H1 (cell line): Measurements from ENCODE around the gene PSMD12. TPM values are rescaled to one million over a fixed set of nuclear protein-coding genes. Genes with fewer than 3 reads are reported as not detected.

Experiments
- CTCF ChIA-PET: fragments of 300-600 bp; sonication (Branson Sonifier 250); formaldehyde crosslinking; loops from one replicate; lab custom pipeline; 2021; ENCODE audit not compliant: partially characterized antibody; lab: Charles Lee
- POLR2A ChIA-PET: fragments of 300-600 bp; sonication (Branson Sonifier 250); formaldehyde crosslinking; loops from one replicate; lab custom pipeline; 2021; ENCODE audit warnings: inconsistent platforms; ENCODE audit not compliant: partially characterized antibody; lab: Charles Lee
- DNase-seq, 2 experiments: peaks; one replicate each; pipeline versions ENCODE4 v3.0.0 to v3.0.0-alpha.2; 2010 to 2022; ENCODE audit warnings: low spot score in 2 of 2, low read depth in 1 of 2, mixed read lengths in 1 of 2
- FAIRE-seq: peaks from 2 replicates; lab custom pipeline; 2011; peaks lifted over from hg19 to GRCh38; lab: Jason Lieb, UNC
- H2AFZ ChIP-seq: 2 replicates; pipeline ENCODE4 v1.8.1; 2012; ENCODE audit warnings: low read length, inconsistent platforms
- H2AK5ac ChIP-seq: 2 replicates; pipeline ENCODE4 v1.6.1; 2013; ENCODE audit warnings: low read depth, low read length
- H2BK120ac ChIP-seq: replicated peaks from 2 replicates; pipeline ENCODE3; 2013; ENCODE audit warnings: low read depth, low read length, inconsistent platforms
- H2BK12ac ChIP-seq: 2 replicates; pipeline ENCODE4 v1.6.1; 2013; ENCODE audit warnings: low read depth, low read length
- H2BK15ac ChIP-seq: 2 replicates; pipeline ENCODE4 v1.6.1; 2013; ENCODE audit warnings: low read length
- H2BK20ac ChIP-seq: 2 replicates; pipeline ENCODE4 v1.6.1; 2013; ENCODE audit warnings: low read length
- H2BK5ac ChIP-seq: 2 replicates; pipeline ENCODE4 v1.6.1; 2013; ENCODE audit warnings: low read depth, low read length
- H3K14ac ChIP-seq: 2 replicates; pipeline ENCODE4 v1.6.1; 2013; ENCODE audit warnings: inconsistent platforms; ENCODE audit not compliant: insufficient read length
- H3K18ac ChIP-seq: 2 replicates; pipeline ENCODE4 v1.6.1; 2013; ENCODE audit warnings: low read length; ENCODE audit errors: extremely low read depth
- H3K23ac ChIP-seq: 2 replicates; pipeline ENCODE4 v1.6.1; 2013; ENCODE audit warnings: inconsistent platforms; ENCODE audit not compliant: insufficient read length
- H3K23me2 ChIP-seq: 2 replicates; pipeline ENCODE4 v1.6.1; 2013; ENCODE audit warnings: low read depth, low read length
- H3K27ac ChIP-seq: 2 replicates; pipeline ENCODE4 v1.6.1; 2011; ENCODE audit warnings: low read depth, low read length, inconsistent platforms
- H3K27me3 ChIP-seq, 4 experiments: replicated peaks in 1 of 4; 1 replicate in 1 of 4; 2 replicates in 3 of 4; pipeline versions ENCODE4 v1.6.1 to v1.8.1; 2011 to 2013; ENCODE audit warnings: low read length in 3 of 4, mild to moderate bottlenecking in 3 of 4, inconsistent platforms in 2 of 4, mixed read lengths in 2 of 4, moderate library complexity in 1 of 4; ENCODE audit not compliant: control insufficient read depth in 3 of 4, insufficient read depth in 3 of 4; ENCODE audit errors: extremely low read depth in 1 of 4
- H3K36me3 ChIP-seq, 4 experiments: 2 replicates each; pipeline versions ENCODE4 v1.6.1 to v1.8.1; 2011 to 2013; ENCODE audit warnings: mild to moderate bottlenecking in 4 of 4, low read length in 3 of 4, moderate library complexity in 2 of 4, control low read depth in 1 of 4, inconsistent platforms in 1 of 4; ENCODE audit not compliant: insufficient read depth in 4 of 4, control insufficient read depth in 2 of 4
- H3K4ac ChIP-seq: replicated peaks from 2 replicates; pipeline ENCODE3; 2013; ENCODE audit warnings: low read length, low read depth, mixed read lengths, inconsistent platforms; ENCODE audit not compliant: insufficient read length
- H3K4me1 ChIP-seq, 4 experiments: replicated peaks in 1 of 4; 1 replicate in 1 of 4; 2 replicates in 3 of 4; pipeline versions ENCODE4 v1.6.1 to v1.8.1; 2011 to 2013; ENCODE audit warnings: low read length in 3 of 4, inconsistent platforms in 2 of 4, mixed read lengths in 1 of 4; ENCODE audit not compliant: insufficient read depth in 4 of 4, control insufficient read depth in 3 of 4
- H3K4me2 ChIP-seq, 2 experiments: 2 replicates each; pipeline versions ENCODE4 v1.6.1 to v1.8.1; 2011 to 2013; ENCODE audit warnings: low read depth in 2 of 2, low read length in 2 of 2, control low read depth in 1 of 2, inconsistent platforms in 1 of 2, mild to moderate bottlenecking in 1 of 2; ENCODE audit not compliant: insufficient read depth in 1 of 2
- H3K4me3 ChIP-seq, 4 experiments: fragments of 200-600, 300-600 bp in 1 of 4; sonication (generic), shearing (Covaris generic), sonication (Bioruptor Twin) in 1 of 4; 2 replicates each; pipeline versions ENCODE4 v1.5.1 to v1.8.1; 2011 to 2016; ENCODE audit warnings: low read length in 4 of 4, low read depth in 3 of 4, control low read depth in 2 of 4, inconsistent platforms in 2 of 4, mild to moderate bottlenecking in 2 of 4, mixed read lengths in 1 of 4, moderate library complexity in 1 of 4; ENCODE audit not compliant: insufficient read depth in 2 of 4; ENCODE audit errors: extremely low read depth in 1 of 4
- H3K56ac ChIP-seq: replicated peaks from 2 replicates; pipeline ENCODE3; 2013; ENCODE audit warnings: low read depth, mild to moderate bottlenecking, mixed read lengths, low read length, inconsistent platforms; ENCODE audit not compliant: insufficient read length
- H3K79me1 ChIP-seq: 2 replicates; pipeline ENCODE4 v1.6.1; 2013; ENCODE audit warnings: low read depth, low read length, control low read depth
- H3K79me2 ChIP-seq, 2 experiments: 2 replicates each; pipeline versions ENCODE4 v1.6.1 to v1.8.1; 2012 to 2013; ENCODE audit warnings: low read length in 2 of 2, mild to moderate bottlenecking in 2 of 2, inconsistent platforms in 1 of 2; ENCODE audit not compliant: insufficient read depth in 2 of 2, control insufficient read depth in 1 of 2
- H3K9ac ChIP-seq, 4 experiments: replicated peaks in 1 of 4; 1 replicate in 1 of 4; 2 replicates in 3 of 4; pipeline versions ENCODE4 v1.6.1 to v1.8.1; 2011 to 2013; ENCODE audit warnings: low read depth in 3 of 4, low read length in 3 of 4, control low read depth in 2 of 4, mild to moderate bottlenecking in 2 of 4, moderate library complexity in 2 of 4, inconsistent platforms in 1 of 4; ENCODE audit errors: extremely low read depth in 1 of 4
- H3K9me3 ChIP-seq, 2 experiments: 2 replicates each; pipeline versions ENCODE4 v1.6.1 to v1.8.1; 2012 to 2013; ENCODE audit warnings: mild to moderate bottlenecking in 2 of 2, moderate library complexity in 2 of 2, control low read depth in 1 of 2, inconsistent platforms in 1 of 2, low read depth in 1 of 2, low read length in 1 of 2, mixed read lengths in 1 of 2; ENCODE audit not compliant: insufficient read depth in 2 of 2
- H4K20me1 ChIP-seq, 2 experiments: replicated peaks in 1 of 2; 2 replicates each; pipeline versions ENCODE3 to v1.8.1; 2011 to 2013; ENCODE audit warnings: inconsistent platforms in 2 of 2, low read length in 2 of 2, mild to moderate bottlenecking in 1 of 2; ENCODE audit not compliant: insufficient read depth in 2 of 2, control insufficient read depth in 1 of 2
- H4K5ac ChIP-seq: 2 replicates; pipeline ENCODE4 v1.6.1; 2013; ENCODE audit warnings: low read length, low read depth, mixed read lengths, inconsistent platforms; ENCODE audit not compliant: insufficient read length
- H4K8ac ChIP-seq: 2 replicates; pipeline ENCODE4 v1.8.0; 2013; ENCODE audit warnings: mild to moderate bottlenecking, moderate library complexity, low read length, inconsistent platforms; ENCODE audit not compliant: insufficient read depth; ENCODE audit errors: extremely low read depth
- H4K91ac ChIP-seq: replicated peaks from 2 replicates; pipeline ENCODE3; 2013; ENCODE audit warnings: low read length, mixed read lengths, inconsistent platforms; ENCODE audit not compliant: insufficient read length
- CHD1 ChIP-seq: IDR thresholded peaks from 2 replicates; pipeline ENCODE4 v1.6.1; 2012; ENCODE audit warnings: low read depth, low read length, improper control_type of control experiment
- SRF ChIP-seq: IDR thresholded peaks from 2 replicates; pipeline ENCODE4 v1.6.1; 2011; ENCODE audit warnings: mild to moderate bottlenecking, low read depth, low read length, moderate library complexity
- WGBS, 2 experiments: shearing (Covaris generic) in 1 of 2; methylation state at CpG; one replicate each; pipeline versions ENCODE4 v1.1.6 to v1.1.7; 2013 to 2015; ENCODE audit warnings: low lambda C conversion rate in 2 of 2, mixed read lengths in 2 of 2, inconsistent platforms in 1 of 2, low coverage in 1 of 2, missing lambda C conversion rate in 1 of 2; ENCODE audit not compliant: insufficient replicate concordance in 2 of 2, insufficient coverage in 1 of 2, insufficient read length in 1 of 2; ENCODE audit errors: extremely low coverage in 1 of 2, missing lambda C conversion rate in 1 of 2; 5-methylcytosine and 5-hydroxymethylcytosine counted together
- polyA plus RNA-seq, 7 experiments: library from polyadenylated mRNA; depleted of rRNA in 3 of 7; stranded (reverse) in 5 of 7; unstranded in 2 of 7; fragments of >200 nt in 5 of 7; fragments of 200-250 nt in 2 of 7; gene quantifications; 1 replicate in 5 of 7; 2 replicates in 1 of 7; 4 replicates in 1 of 7; pipeline versions ENCODE4 v1.2.1 to v1.2.3, GENCODE V29; 2011 to 2013; ENCODE audit warnings: missing spikeins in 2 of 7, mixed read lengths in 2 of 7
- total RNA-seq: library from RNA; stranded (reverse); fragmentation: NEBNext Ultra II Directional; extraction: Animal tissue kit (Norgen Biotek cat#: 25700); gene quantifications from 2 replicates; pipeline ENCODE4 v1.2.1, GENCODE V29; 2021

Gene PSMD12
- total and polyA plus RNA-seq, 2 of the 8 experiments (the other 6 are each of a cell fraction or from before 2014, with no cell fraction given) = 14.0 to 82.4 TPM

DNA sequence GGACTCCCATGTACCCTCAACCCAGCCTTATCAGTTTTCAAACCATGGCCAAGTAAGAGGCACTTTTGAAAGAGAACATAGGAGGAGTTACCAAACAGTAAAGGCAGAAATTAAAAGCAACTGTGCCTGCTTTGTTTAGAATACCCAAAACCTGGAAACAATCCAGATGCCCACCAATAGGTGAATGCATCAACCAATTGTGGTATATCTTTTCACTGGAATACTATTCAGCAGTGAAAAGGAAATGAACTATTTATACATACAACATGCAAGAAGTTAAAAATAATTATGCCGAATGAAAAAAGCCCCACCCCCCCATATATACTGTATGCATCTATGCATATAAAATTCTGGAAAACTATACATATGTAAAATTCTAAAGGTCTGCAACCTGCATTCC, 47.8 kb upstream of the PSMD12 start:
- Histone ChIP-seq H2BK15ac (no peak overlapping the region), H3K23me2 (no peaks in the 10 kb centered on the region), H3K9ac (no peak overlapping the region), H3K4me1 (no peaks in the 10 kb centered on the region), H4K91ac (no peak overlapping the region), H2BK120ac (no peak overlapping the region), H3K79me2 (peaks cover 13 to 79% of the 10 kb centered on the region in 2 experiments), H3K4me2 (no peak overlapping the region), H3K4me3 (no peak overlapping the region), H3K36me3 (no peaks in the 10 kb centered on the region; a peak in 1 of 8 replicates), H3K27me3 (no peaks in the 10 kb centered on the region), H2AK5ac (no peak overlapping the region), H2BK20ac (no peak overlapping the region), H3K27ac (no peak overlapping the region), H4K20me1 (no peaks in the 10 kb centered on the region), H4K5ac (no peak overlapping the region), H3K79me1 (peaks cover 6% of the 10 kb centered on the region), H4K8ac (no peak overlapping the region), H3K9me3 (peaks cover 4 to 5% of the 10 kb centered on the region in 2 experiments; a peak in 2 of 4 replicates), H2AFZ (no peak overlapping the region), H3K56ac (no peak overlapping the region), H2BK12ac (no peak overlapping the region), H2BK5ac (no peak overlapping the region), H3K14ac (no peak overlapping the region), H3K23ac (no peak overlapping the region), H3K18ac (no peak overlapping the region), H3K4ac (no peak overlapping the region)
- WGBS, 2 experiments = 50% methylated on average over 1 of the region's 1 CpG; no CpG with 5 or more reads in 1 of the 2 experiments
- ChIA-PET CTCF (no interaction called here), POLR2A (no interaction called here)
- DNase-seq = no peak
- no peak for FAIRE-seq
- TF ChIP-seq SRF (no peak), CHD1 (no peak)
